Measurements from ENCODE around the gene RHCG.

DNA sequence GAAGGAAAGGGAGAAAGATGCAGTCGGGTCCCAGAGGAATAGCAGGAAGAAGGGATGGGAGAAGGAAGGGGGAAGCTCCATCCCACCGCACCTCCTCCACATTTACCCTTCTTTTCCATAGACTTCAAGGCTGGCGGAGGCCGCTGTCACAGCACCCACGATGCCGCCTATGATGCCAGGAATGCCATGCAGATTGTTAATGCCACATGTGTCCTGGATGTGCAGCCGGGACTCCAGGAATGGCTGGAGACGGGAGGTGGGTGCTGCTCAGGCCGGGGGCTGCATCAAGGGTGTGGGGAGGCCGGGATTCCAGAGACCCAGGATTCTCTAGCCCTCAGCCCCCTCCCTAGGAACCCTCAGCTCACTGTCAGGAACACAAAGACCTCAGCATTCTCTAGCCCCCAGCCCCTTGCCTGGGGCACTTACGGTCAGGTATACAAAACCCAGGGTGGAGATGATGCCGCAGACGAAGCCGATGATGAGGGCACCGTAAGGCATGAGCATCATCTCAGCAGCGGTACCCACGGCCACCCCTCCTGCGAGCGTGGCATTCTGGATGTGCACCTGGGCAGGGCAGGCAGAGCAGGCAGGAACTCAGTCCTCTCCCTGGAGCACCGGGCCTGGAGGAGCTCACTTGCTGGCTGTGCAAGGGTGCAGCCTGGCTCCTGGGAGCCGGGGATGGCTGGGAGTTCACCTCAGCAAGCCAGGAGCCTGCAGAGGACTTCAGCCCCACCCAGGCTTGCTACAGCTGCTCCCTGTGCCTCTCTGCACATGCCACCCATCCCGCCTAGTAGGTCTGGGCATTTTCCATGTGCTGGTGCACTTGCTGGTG is 18.8 kb downstream of the RHCG start:
- TF ChIP-seq, protein P1, sequence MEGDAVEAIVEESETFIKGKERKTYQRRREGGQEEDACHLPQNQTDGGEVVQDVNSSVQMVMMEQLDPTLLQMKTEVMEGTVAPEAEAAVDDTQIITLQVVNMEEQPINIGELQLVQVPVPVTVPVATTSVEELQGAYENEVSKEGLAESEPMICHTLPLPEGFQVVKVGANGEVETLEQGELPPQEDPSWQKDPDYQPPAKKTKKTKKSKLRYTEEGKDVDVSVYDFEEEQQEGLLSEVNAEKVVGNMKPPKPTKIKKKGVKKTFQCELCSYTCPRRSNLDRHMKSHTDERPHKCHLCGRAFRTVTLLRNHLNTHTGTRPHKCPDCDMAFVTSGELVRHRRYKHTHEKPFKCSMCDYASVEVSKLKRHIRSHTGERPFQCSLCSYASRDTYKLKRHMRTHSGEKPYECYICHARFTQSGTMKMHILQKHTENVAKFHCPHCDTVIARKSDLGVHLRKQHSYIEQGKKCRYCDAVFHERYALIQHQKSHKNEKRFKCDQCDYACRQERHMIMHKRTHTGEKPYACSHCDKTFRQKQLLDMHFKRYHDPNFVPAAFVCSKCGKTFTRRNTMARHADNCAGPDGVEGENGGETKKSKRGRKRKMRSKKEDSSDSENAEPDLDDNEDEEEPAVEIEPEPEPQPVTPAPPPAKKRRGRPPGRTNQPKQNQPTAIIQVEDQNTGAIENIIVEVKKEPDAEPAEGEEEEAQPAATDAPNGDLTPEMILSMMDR (IDR thresholded peaks at IDR 0.05): no peak
- no peak for TF ChIP-seq POLR2A (IDR thresholded peaks at IDR 0.05)

Measured in esophagus squamous epithelium (tissue), 4 donors.